KMS-11 (cell line): ENCODE results near the gene PPP4C.
A peak's percentile ranks its signal among the peaks of the same experiment; 100 is the strongest.

ENCODE experiments used
- H2AFZ ChIP-seq: fragments of 200-600 bp; sonication (generic); 2 replicates; pipeline ENCODE4 v1.6.1; 2016; ENCODE audit warnings: antibody characterized with exemption, mixed run types, low read depth
- H3K27ac ChIP-seq: fragments of 200-600 bp; sonication (generic); 2 replicates; pipeline ENCODE4 v1.6.1; 2016; ENCODE audit warnings: mild to moderate bottlenecking, mixed run types
- H3K27me3 ChIP-seq: fragments of 200-600 bp; sonication (generic); 2 replicates; pipeline ENCODE4 v1.6.1; 2017; ENCODE audit warnings: mild to moderate bottlenecking, low read depth, mixed run types, moderate library complexity; ENCODE audit not compliant: insufficient read depth
- H3K36me3 ChIP-seq: fragments of 200-600 bp; sonication (generic); 2 replicates; pipeline ENCODE4 v1.6.1; 2017; ENCODE audit warnings: mild to moderate bottlenecking, mixed run types; ENCODE audit not compliant: insufficient read depth
- H3K4me1 ChIP-seq: fragments of 200-600 bp; sonication (generic); 2 replicates; pipeline ENCODE4 v1.6.1; 2016; ENCODE audit warnings: mild to moderate bottlenecking, low read depth, mixed run types; ENCODE audit not compliant: poor library complexity, severe bottlenecking
- H3K4me2 ChIP-seq: fragments of 200-600 bp; sonication (generic); 2 replicates; pipeline ENCODE4 v1.7.0; 2016; ENCODE audit warnings: mild to moderate bottlenecking, mixed run types
- H3K4me3 ChIP-seq: fragments of 200-600 bp; sonication (generic); IDR thresholded peaks from 2 replicates; pipeline ENCODE4 v1.6.1; 2017; ENCODE audit warnings: low read depth, low read length, mixed read lengths; ENCODE audit not compliant: insufficient read depth
- H3K79me2 ChIP-seq: fragments of 200-600 bp; sonication (generic); 2 replicates; pipeline ENCODE4 v1.6.1; 2016; ENCODE audit warnings: low read depth, mixed run types; ENCODE audit not compliant: insufficient read depth
- H3K9ac ChIP-seq: fragments of 200-600 bp; sonication (generic); 2 replicates; pipeline ENCODE4 v1.6.1; 2016; ENCODE audit warnings: mild to moderate bottlenecking, mixed run types
- H4K20me1 ChIP-seq: fragments of 200-600 bp; sonication (generic); 2 replicates; pipeline ENCODE4 v1.6.1; 2016; ENCODE audit warnings: mild to moderate bottlenecking, mixed run types; ENCODE audit not compliant: insufficient read depth
- TF ChIP-seq, protein P1 (sequence below): fragments of 200-600 bp; sonication (generic); conservative IDR thresholded peaks from 2 replicates; pipeline ENCODE4 v1.6.1; 2017; ENCODE audit warnings: low read depth, mild to moderate bottlenecking, antibody characterized with exemption, low read length, moderate library complexity, mixed read lengths

The PPP4C gene

DNA sequence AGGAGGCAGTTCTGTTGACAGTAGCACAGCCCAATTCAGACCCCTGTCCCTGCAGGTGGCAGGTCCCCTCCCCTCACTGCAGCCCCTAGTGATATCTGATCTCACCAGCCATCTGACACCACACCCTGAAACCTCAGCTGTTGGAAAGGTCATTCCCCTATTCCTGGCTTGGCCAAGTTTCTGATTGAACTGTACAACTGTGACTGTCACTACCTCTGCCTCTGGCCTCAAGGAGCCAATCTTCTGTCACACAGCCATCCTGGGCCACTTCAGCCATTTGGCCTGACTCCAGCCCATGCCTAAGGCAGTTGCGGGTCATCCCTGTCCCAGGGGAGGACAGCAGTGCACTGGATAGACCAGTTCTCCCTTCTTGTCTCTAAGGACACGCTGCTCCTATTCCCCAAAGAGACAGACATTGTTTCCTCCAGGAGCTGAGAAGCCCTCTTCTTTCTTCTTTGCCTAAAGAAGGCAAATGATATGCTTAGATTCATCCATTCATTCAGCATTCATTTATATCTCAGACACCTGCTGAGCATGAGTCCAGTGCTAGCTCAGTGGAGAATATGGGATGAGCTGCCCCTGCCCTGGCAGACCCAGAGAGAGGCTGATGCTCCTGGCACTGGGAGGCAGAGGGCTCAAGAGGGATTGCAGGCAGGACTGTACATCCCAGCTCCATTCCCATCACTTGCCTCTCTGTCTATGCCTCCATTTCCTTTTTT lies 14.8 kb upstream of the PPP4C start:
- H3K4me2 ChIP-seq = no peak overlapping the region
- no peak overlapping the region for H3K27ac ChIP-seq
- H3K79me2 ChIP-seq = peaks cover 17% of the 10 kb centered on the region
- TF ChIP-seq, protein P1, sequence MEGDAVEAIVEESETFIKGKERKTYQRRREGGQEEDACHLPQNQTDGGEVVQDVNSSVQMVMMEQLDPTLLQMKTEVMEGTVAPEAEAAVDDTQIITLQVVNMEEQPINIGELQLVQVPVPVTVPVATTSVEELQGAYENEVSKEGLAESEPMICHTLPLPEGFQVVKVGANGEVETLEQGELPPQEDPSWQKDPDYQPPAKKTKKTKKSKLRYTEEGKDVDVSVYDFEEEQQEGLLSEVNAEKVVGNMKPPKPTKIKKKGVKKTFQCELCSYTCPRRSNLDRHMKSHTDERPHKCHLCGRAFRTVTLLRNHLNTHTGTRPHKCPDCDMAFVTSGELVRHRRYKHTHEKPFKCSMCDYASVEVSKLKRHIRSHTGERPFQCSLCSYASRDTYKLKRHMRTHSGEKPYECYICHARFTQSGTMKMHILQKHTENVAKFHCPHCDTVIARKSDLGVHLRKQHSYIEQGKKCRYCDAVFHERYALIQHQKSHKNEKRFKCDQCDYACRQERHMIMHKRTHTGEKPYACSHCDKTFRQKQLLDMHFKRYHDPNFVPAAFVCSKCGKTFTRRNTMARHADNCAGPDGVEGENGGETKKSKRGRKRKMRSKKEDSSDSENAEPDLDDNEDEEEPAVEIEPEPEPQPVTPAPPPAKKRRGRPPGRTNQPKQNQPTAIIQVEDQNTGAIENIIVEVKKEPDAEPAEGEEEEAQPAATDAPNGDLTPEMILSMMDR = no peak
- H2AFZ ChIP-seq = no peak overlapping the region
- no peaks in the 10 kb centered on the region for H4K20me1 ChIP-seq
- H3K9ac ChIP-seq = no peak overlapping the region
- H3K27me3 ChIP-seq = no peaks in the 10 kb centered on the region
- H3K36me3 ChIP-seq = no peaks in the 10 kb centered on the region
- no peak overlapping the region for H3K4me3 ChIP-seq
- H3K4me1 ChIP-seq = peaks cover 25% of the 10 kb centered on the region

DNA sequence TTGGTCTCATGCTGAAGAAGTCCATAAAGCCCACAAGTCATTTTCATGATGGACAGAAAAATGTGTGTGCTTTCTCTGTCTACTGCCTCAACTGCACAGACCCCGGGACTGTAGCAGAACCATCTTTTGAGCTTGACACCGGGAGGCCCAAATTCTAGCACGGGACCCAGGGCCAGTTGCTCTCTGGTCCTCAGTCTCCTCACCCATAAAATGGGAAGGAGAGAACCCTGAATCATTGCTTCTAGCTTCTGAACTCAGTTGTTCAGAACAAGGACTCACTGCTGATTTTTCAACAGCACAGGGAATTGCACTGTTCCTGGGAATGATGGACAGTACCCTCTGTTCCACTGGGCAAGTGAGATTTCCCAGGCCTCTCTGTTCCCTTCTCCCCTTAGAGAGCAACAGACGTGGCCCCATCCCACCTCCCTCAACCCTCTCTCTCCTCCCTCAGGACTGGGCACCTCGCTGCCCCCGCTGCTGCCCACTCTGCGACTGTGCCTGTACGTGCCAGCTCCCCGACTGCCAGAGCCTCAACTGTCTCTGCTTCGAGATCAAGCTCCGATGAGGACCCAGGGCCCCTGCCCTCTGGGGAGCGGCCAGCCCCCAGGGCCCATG lies 12.4 kb upstream of the PPP4C start:
- peaks cover 8% of the 10 kb centered on the region; the same call in 1 of the 2 replicates for H3K36me3 ChIP-seq
- H2AFZ ChIP-seq = peak overlapping the region; percentile 74
- peak overlapping the region; percentile 97 for H3K4me2 ChIP-seq
- peaks cover 39% of the 10 kb centered on the region for H3K79me2 ChIP-seq
- H3K4me3 ChIP-seq = no peak overlapping the region
- peak overlapping the region; percentile 85 for H3K9ac ChIP-seq
- H3K27ac ChIP-seq = peak overlapping the region; percentile 95
- TF ChIP-seq, protein P1 = no peak
- H3K27me3 ChIP-seq = no peaks in the 10 kb centered on the region
- H3K4me1 ChIP-seq = peaks cover 42% of the 10 kb centered on the region
- peaks cover 7% of the 10 kb centered on the region; the same call in 1 of the 2 replicates for H4K20me1 ChIP-seq

DNA sequence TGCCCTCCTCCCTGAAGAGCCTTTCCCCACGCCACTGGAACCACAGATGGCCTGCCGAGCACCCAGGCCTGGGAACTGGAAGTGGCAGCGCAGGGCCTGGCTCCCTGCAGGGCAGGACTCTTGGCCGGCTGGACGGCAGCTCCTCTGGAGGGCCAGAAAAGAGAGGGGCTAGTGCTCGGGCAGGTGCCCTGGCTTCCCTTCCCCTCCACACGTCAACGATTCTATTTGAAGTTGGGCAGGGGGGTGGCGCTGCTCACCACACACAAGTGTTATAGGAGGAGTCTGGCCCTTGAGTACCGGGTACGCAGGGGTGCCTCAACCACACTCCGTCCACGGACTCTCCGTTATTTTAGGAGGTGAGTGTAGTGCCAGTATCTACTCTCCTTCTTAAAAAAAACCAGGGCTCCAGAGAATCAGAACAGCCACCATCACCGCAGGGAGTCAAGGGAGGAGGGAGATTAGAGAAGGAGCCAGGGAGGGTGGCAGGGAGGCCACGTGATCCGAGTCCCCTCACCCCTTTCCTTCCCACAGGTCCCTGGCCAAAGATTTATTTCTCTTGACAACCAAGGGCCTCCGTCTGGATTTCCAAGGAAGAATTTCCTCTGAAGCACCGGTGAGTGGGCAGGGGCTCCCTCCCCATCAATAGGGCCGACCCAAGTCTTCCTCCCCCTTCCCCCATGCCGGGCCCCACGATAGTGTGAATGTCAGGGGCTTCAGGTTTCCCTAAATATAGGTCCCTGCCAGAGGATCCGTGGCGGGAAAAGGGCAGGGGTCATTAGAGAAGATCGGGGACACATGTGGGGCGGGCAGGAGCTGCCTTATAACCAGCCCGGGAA lies 11.7 kb upstream of the PPP4C start:
- Histone ChIP-seq H3K27me3 (no peaks in the 10 kb centered on the region), H3K79me2 (peaks cover 41% of the 10 kb centered on the region), H3K4me3 (no peak overlapping the region), H3K36me3 (peaks cover 12% of the 10 kb centered on the region; the same call in 1 of the 2 replicates), H3K4me1 (peaks cover 45% of the 10 kb centered on the region), H4K20me1 (peaks cover 7% of the 10 kb centered on the region; the same call in 1 of the 2 replicates), H2AFZ (peak overlapping the region; percentile 74), H3K27ac (peak overlapping the region; percentile 95), H3K4me2 (peak overlapping the region; percentile 97), H3K9ac (peak overlapping the region; percentile 85)
- TF ChIP-seq, protein P1 = peak; percentile 57

DNA sequence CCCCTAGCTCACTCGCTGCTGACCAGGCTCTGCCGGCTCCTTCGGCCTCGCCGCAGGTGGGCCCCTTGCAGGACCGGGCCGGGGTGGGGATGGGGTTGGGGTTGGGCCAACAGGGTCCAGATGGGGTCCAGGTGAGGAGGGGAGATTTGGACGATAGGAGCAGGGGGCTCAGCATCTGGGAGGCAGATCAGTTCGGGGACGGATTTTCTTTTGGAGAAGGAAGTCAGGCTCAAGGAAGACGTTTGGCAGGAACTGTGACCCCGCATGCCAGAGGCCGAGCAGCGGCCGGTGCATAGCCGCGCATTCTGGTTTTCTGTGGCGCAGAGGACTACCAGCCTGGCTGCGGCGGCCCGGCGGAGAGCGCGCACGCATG lies 11.1 kb upstream of the PPP4C start:
- H3K79me2 ChIP-seq = peaks cover 41% of the 10 kb centered on the region
- H3K4me2 ChIP-seq = peak overlapping the region; percentile 97
- peaks cover 7% of the 10 kb centered on the region; the same call in 1 of the 2 replicates for H4K20me1 ChIP-seq
- peak overlapping the region; percentile 85 for H3K9ac ChIP-seq
- peaks cover 18% of the 10 kb centered on the region; the same call in 1 of the 2 replicates for H3K36me3 ChIP-seq
- H3K27ac ChIP-seq = peak overlapping the region; percentile 95
- H2AFZ ChIP-seq = peak overlapping the region; percentile 74; the same call in 1 of the 2 replicates
- H3K4me1 ChIP-seq = peaks cover 45% of the 10 kb centered on the region
- H3K4me3 ChIP-seq = peak overlapping the region; percentile 7
- TF ChIP-seq, protein P1 = no peak
- H3K27me3 ChIP-seq = no peaks in the 10 kb centered on the region
